HG02798 (cell line): ENCODE results near the gene CWF19L2.
"Not testable (repeated sequence)": the region's sequence is repeated elsewhere in the genome, so short reads cannot be mapped to it uniquely, and the experiment has no call there.

Source experiments
- ATAC-seq: cut with Tn5 transposase; IDR thresholded peaks from one replicate; pipeline ENCODE4 v1.9.1; 2021; ENCODE audit warnings: mild to moderate bottlenecking; ENCODE audit not compliant: unreplicated experiment, poor library complexity

CWF19L2 gene

GRCh38 chr11:107439586-107440167 is 17.9 kb downstream of the CWF19L2 start:
- ATAC-seq = no peak

GRCh38 chr11:107438148-107438547 is 19.5 kb downstream of the CWF19L2 start:
- ATAC-seq = no peak

GRCh38 chr11:107430525-107430924 is 27.1 kb downstream of the CWF19L2 start:
- no peak for ATAC-seq

DNA sequence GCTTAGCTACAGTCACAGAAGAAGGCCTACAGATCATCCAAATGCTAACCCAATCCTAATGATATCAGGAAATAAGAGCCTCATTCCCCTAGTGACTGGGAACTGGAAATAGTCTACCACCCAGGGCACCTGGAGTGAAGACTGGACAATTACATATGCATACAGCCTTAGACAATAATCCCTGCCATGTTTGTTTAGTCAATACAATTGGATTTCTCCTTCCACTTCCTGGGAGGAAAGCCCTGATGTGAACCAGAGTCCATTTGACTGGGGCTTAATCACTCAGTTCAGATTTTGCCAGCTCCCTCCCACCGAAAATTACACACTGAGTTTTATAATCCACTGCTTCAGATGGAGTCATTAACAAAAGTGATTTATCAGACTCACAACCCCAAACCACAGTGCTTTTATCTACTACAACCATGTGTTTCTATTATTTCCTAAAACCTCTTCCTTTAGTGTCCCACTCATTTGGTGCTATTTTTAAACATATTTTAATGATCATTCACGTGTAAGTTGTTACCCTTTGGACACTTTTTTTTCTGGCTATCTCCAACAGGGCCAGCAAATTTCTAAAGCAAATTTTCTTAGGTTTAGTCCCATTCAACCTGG is 29.9 kb downstream of the CWF19L2 start:
- ATAC-seq = no peak

- peak; percentile 59 for ATAC-seq
Measured at GRCh38 chr11:107413352-107413751, 44.3 kb downstream of the CWF19L2 start.

DNA sequence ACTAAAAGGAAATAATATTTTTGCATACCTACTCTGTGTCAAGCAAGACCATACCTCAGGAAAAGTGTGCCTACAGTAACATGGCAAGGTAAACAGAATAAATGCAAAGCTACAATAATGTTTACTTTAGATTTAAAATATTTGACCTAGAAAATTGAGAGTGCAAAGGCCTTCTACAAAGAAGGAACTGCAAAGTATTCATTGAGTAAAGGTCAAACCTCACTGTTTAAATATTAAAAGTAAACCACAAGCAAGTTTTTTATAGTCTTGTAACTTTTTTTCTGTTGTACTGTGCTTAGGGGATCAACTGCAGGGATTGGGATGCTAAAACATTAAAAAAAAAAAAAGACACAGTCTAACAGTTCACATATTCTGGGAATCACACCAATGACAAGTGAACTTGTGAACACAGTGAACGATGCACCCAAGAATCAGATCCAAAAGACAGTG is 48.8 kb downstream of the CWF19L2 start:
- no peak for ATAC-seq

GRCh38 chr11:107405260-107405659 is 52.4 kb downstream of the CWF19L2 start:
- ATAC-seq = no peak

GRCh38 chr11:107401131-107401530 is 56.5 kb downstream of the CWF19L2 start:
- ATAC-seq = not testable (repeated sequence)

GRCh38 chr11:107397357-107397756 is 60.3 kb downstream of the CWF19L2 start:
- ATAC-seq = no peak

DNA sequence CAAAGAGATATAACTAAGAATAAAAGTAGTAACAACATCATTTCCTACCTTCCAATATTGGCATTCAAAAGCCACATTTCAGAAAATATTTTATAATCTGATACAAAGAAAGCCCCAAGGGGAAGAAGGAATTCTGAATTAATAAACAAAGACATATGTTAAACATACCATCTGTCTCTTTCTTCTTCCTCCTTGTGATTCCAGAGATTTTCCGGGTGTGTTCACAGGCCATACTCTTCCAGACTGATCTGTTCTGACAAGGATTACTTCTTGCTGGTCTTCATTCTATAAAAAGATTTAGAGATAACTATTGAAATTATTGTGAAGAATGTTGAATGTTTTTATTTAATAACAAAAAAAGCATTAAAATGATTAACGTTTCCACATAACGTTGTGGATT is 65.0 kb downstream of the CWF19L2 start:
- no peak for ATAC-seq

- ATAC-seq = not testable (repeated sequence)
Measured at GRCh38 chr11:107390701-107391100, 66.9 kb downstream of the CWF19L2 start.

DNA sequence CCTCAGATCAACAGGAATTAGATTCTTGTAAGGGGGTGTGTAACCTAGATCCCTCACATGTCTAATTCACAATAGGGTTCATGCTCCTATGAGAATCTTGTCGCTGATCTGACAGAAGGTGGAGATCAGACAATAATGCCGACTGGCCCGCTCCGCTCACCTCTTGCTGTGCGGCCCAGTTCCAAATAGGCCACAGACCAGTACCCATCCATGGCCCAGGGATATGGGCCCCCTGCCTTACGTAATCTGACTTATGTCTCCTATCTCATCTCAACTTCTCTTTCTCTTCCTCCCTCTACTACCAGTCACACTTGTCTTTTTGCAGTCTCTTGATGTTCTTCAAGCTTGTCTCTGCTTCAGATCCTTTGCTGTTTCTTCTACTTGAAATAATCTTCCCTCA is 70.0 kb downstream of the CWF19L2 start:
- no peak for ATAC-seq

GRCh38 chr11:107385361-107385981 is 72.2 kb downstream of the CWF19L2 start:
- ATAC-seq = no peak

DNA sequence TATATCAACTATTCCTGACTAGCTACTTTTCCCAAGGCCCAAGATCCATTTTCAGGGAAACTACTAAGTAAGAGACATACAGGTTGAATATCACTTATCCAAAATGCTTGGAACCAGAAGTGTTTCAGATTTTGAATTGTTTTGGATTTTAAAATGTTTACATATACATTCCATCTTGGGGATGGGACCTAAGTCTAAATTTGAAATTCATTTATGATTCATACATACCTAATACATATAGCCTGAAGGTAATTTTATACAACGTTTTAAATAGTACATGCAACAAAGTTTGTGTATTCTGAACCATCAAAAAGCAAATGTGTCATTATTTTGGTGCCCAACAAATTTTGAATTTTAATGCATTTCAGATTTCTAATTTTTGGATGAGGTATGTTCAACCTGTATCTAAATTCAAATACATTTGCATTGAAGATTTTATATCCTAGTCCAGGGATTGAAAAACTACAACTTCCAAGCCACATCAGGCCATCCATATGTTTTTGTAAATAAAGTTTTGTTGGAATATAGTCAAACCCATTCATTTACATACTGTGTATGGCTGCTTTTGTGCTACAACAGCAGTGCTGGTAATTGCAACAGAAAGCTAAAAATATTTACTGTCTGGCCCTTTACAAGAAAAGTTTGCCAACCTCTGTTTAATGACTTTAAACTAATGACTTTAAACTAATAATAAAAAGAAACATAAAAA is 73.3 kb downstream of the CWF19L2 start:
- ATAC-seq = no peak

- no peak for ATAC-seq
Measured at GRCh38 chr11:107372439-107372838, 85.2 kb downstream of the CWF19L2 start.

DNA sequence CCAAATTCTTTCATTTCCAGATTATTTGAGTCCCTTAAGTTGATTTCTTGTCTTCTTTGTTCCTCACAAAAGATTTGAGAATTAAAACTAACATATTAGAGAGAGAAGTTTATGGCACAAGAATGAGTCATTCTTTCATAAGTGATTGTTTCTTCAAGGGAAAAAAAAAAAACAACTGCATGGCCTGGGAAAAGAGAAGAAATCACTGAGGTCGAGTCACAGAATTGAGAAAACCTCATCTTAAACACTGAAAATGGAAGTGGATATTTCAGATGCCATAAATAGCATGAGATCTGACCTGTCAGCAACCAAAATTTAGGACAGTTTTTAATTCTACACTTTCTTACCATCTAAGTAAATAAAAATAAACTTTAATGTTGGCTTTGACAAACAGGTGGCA is 87.2 kb downstream of the CWF19L2 start:
- ATAC-seq = no peak

- ATAC-seq = no peak
Measured at GRCh38 chr11:107359701-107360100, 97.9 kb downstream of the CWF19L2 start.

GRCh38 chr11:107357877-107358276 is 99.7 kb downstream of the CWF19L2 start:
- ATAC-seq = no peak

- ATAC-seq = no peak
Measured at GRCh38 chr11:107354780-107355179, 102.8 kb downstream of the CWF19L2 start.

DNA sequence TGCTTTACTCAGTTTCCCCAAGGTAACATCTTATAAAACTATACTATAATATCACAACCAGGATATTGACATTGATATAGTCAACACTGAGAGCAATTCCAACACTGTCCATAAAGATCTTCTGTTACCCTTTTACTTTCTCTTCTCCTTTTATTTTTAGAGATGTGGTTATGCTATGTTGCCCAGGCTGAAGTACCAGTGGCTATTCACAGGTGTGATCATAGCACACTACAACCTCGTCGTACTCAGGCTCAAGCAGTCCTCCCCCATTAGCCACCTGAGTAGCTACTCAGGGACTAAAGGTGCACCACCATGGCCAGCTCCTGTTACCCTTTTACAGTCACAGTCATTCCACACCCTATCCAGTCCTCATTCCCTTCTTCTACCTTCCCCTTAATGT is 119.7 kb downstream of the CWF19L2 start:
- ATAC-seq = peak; percentile 54

- ATAC-seq = no peak
Measured at GRCh38 chr11:107331728-107332127, 125.9 kb downstream of the CWF19L2 start.
